Endothelial cell of umbilical vein (primary cell): Measurements from ENCODE around the gene PRRT1B. TPM values are rescaled to one million over a fixed set of nuclear protein-coding genes. Genes with fewer than 3 reads are reported as not detected.

Experiments used
- BruUV-seq: library from RNA; stranded (reverse); fragments of 400-500 nt; replicated peaks from 2 replicates; lab custom pipeline; 2021; lab: Mats Ljungman, UMichigan
- CTCF ChIA-PET: fragments of 300-600, 350-600 bp; sonication (Branson Sonifier 250); formaldehyde crosslinking; loops from one replicate; lab custom pipeline; 2021; ENCODE audit warnings: antibody characterized with exemption, inconsistent platforms; lab: Charles Lee
- POLR2A ChIA-PET: fragments of 300-600, 350-600 bp; sonication (Branson Sonifier 250); formaldehyde crosslinking; loops from one replicate; lab custom pipeline; 2021; ENCODE audit warnings: antibody characterized with exemption, inconsistent platforms; lab: Charles Lee
- DNase-seq: peaks from one replicate; pipeline ENCODE4 v3.0.0-alpha.2; 2011; ENCODE audit warnings: low read depth, low spot score
- FAIRE-seq: peaks from 2 replicates; lab custom pipeline; 2011; peaks lifted over from hg19 to GRCh38; lab: Jason Lieb, UNC
- H2AFZ ChIP-seq: 2 replicates; pipeline ENCODE4 v1.6.0; 2012; ENCODE audit warnings: low read depth, low read length, control low read depth, inconsistent platforms
- H3K27ac ChIP-seq: 2 replicates; pipeline ENCODE4 v1.5.1; 2011; ENCODE audit warnings: low read depth, mild to moderate bottlenecking, control low read depth, low read length, moderate library complexity; ENCODE audit not compliant: insufficient read depth
- H3K27me3 ChIP-seq, 2 experiments: 2 replicates each; pipeline versions ENCODE4 v1.6.0 to v1.6.1; 2011; ENCODE audit warnings: low read length in 2 of 2, mixed read lengths in 1 of 2; ENCODE audit not compliant: control insufficient read depth in 2 of 2, insufficient read depth in 2 of 2
- H3K36me3 ChIP-seq, 2 experiments: 2 replicates in 1 of 2; 3 replicates in 1 of 2; pipeline ENCODE4 v1.5.1; 2011; ENCODE audit warnings: low read length in 2 of 2, mild to moderate bottlenecking in 1 of 2, moderate library complexity in 1 of 2; ENCODE audit not compliant: control insufficient read depth in 2 of 2, insufficient read depth in 2 of 2; ENCODE audit errors: extremely low read depth in 1 of 2
- H3K4me1 ChIP-seq: 3 replicates; pipeline ENCODE4 v1.5.1; 2011; ENCODE audit warnings: mild to moderate bottlenecking, low read length; ENCODE audit not compliant: control insufficient read depth, insufficient read depth; ENCODE audit errors: extremely low read depth
- H3K4me2 ChIP-seq: 2 replicates; pipeline ENCODE4 v1.6.1; 2011; ENCODE audit warnings: low read length, control low read depth, mixed read lengths; ENCODE audit not compliant: insufficient read depth
- H3K4me3 ChIP-seq, 3 experiments: fragments of 200-600 bp in 1 of 3; sonication (generic), shearing (Covaris generic) in 1 of 3; replicated peaks in 1 of 3; 2 replicates each; pipeline ENCODE4 v1.5.1; 2011 to 2016; ENCODE audit warnings: control low read depth in 3 of 3, low read length in 3 of 3, mild to moderate bottlenecking in 2 of 3, inconsistent platforms in 1 of 3, low read depth in 1 of 3, moderate library complexity in 1 of 3; ENCODE audit not compliant: insufficient read depth in 1 of 3
- H3K79me2 ChIP-seq: 2 replicates; pipeline ENCODE4 v1.6.0; 2012; ENCODE audit warnings: low read length, inconsistent platforms; ENCODE audit not compliant: control insufficient read depth, insufficient read depth
- H3K9ac ChIP-seq: replicated peaks from 2 replicates; pipeline ENCODE3; 2011; ENCODE audit warnings: low read length, control low read depth; ENCODE audit not compliant: insufficient read depth; ENCODE audit errors: extremely low read depth
- H3K9me1 ChIP-seq: replicated peaks from 3 replicates; pipeline ENCODE4 v1.6.0; 2011; ENCODE audit warnings: mild to moderate bottlenecking, low read length; ENCODE audit not compliant: control insufficient read depth, insufficient read depth; ENCODE audit errors: extremely low read depth
- H3K9me3 ChIP-seq: replicated peaks from 2 replicates; pipeline ENCODE4 v1.5.1; 2012; ENCODE audit warnings: low read length, inconsistent platforms; ENCODE audit not compliant: control insufficient read depth, insufficient read depth
- H4K20me1 ChIP-seq: replicated peaks from 2 replicates; pipeline ENCODE3; 2011; ENCODE audit warnings: mild to moderate bottlenecking, low read length; ENCODE audit not compliant: control insufficient read depth, insufficient read depth; ENCODE audit errors: extremely low read depth
- CTCF ChIP-seq, 2 donors: IDR thresholded peaks; 1 replicate in 1 of 2; 2 replicates in 1 of 2; pipeline ENCODE4 v1.5.1; 2011; ENCODE audit warnings: low read length in 2 of 2, mild to moderate bottlenecking in 2 of 2, moderate library complexity in 2 of 2, control low read depth in 1 of 2, inconsistent platforms in 1 of 2, low read depth in 1 of 2; ENCODE audit not compliant: insufficient read depth in 1 of 2; ENCODE audit errors: extremely low read depth in 1 of 2
- EZH2 ChIP-seq: IDR thresholded peaks from 2 replicates; pipeline ENCODE4 v1.6.1; 2012; ENCODE audit warnings: borderline replicate concordance, low read depth, mild to moderate bottlenecking, moderate library complexity, low read length, inconsistent platforms; ENCODE audit not compliant: severe bottlenecking
- FOS ChIP-seq: IDR thresholded peaks from 2 replicates; pipeline ENCODE4 v1.6.1; 2011; ENCODE audit warnings: mild to moderate bottlenecking, low read length, moderate library complexity, borderline replicate concordance; ENCODE audit not compliant: insufficient read depth
- GATA2 ChIP-seq: IDR thresholded peaks from 2 replicates; pipeline ENCODE4 v1.7.0; 2011; ENCODE audit warnings: low read depth, mild to moderate bottlenecking, moderate library complexity, mixed read lengths, low read length; ENCODE audit not compliant: insufficient read length, insufficient read depth
- MAX ChIP-seq: IDR thresholded peaks from 2 replicates; pipeline ENCODE4 v1.6.1; 2011; ENCODE audit not compliant: insufficient read depth, insufficient read length
- MYC ChIP-seq: IDR thresholded peaks from one replicate; pipeline ENCODE4 v1.6.1; 2011; ENCODE audit warnings: mild to moderate bottlenecking, low read depth, low read length
- POLR2A ChIP-seq: IDR thresholded peaks from 2 replicates; pipeline ENCODE4 v1.6.1; 2012; ENCODE audit warnings: low read depth, mild to moderate bottlenecking, control low read depth, low read length
- POLR2AphosphoS5 ChIP-seq: IDR thresholded peaks from 2 replicates; pipeline ENCODE4 v1.6.1; 2012; ENCODE audit warnings: low read depth, mild to moderate bottlenecking, control low read depth, low read length, moderate library complexity; ENCODE audit not compliant: insufficient read depth
- dilution Hi-C: fragments of 300-500 bp; cut with MboI; formaldehyde crosslinking; loops from one replicate; pipeline ENCODE4 v1.15.0; 2019; ENCODE audit warnings: low sequenced_read_pairs; ENCODE audit not compliant: extremely low pct_ligation_motif_present
- intact Hi-C: fragments of 100-400 bp; cut with micrococcal nuclease; formaldehyde crosslinking; loops from one replicate; pipeline ENCODE4 v1.10.0; 2022
- polyA plus RNA-seq, 4 experiments: library from polyadenylated mRNA; depleted of rRNA in 3 of 4; stranded (reverse) in 3 of 4; unstranded in 1 of 4; fragments of >200 nt; gene quantifications; 2 replicates each; pipeline versions ENCODE4 v1.2.1 to v1.2.3, GENCODE V29; 2011 to 2012; ENCODE audit warnings: missing spikeins in 1 of 4
- total RNA-seq: library from RNA; stranded (reverse); gene quantifications from 2 replicates; pipeline ENCODE4 v1.2.3, GENCODE V29; 2021

PRRT1B gene
- total and polyA plus RNA-seq, 2 donors (not counting 3 experiments of a cell fraction or from before 2014, with no cell fraction given): not detected

- Histone ChIP-seq H3K4me2 (no peak overlapping the region), H2AFZ (no peak overlapping the region), H3K9me1 (no peaks in the 10 kb centered on the region), H3K27me3 (no peaks in the 10 kb centered on the region), H3K4me3 (no peak overlapping the region), H3K9ac (no peak overlapping the region), H3K27ac (no peak overlapping the region), H3K4me1 (peaks cover 14% of the 10 kb centered on the region), H3K9me3 (no peaks in the 10 kb centered on the region), H4K20me1 (no peaks in the 10 kb centered on the region), H3K36me3 (peaks cover 5 to 50% of the 10 kb centered on the region in 2 experiments), H3K79me2 (no peaks in the 10 kb centered on the region)
- FAIRE-seq: no peak
- intact Hi-C loops: loop anchor here (1.0 to 2.0 kb wide), 5 partner anchors 16 to 155 kb away; partner anchors contain the start of gene RAPGEF1
- ChIA-PET CTCF (interaction anchor here (0.6 to 4.1 kb wide), 28 partner anchors 11 to 167 kb away, joined by 3 to 89 read pairs (median 4); partner anchors contain the start of gene RAPGEF1), POLR2A (no interaction called here)
- dilution Hi-C loops: no loop called here
- no TSS peak for BruUV-seq
- TF ChIP-seq FOS (no peak), MYC (no peak), POLR2A (no peak), POLR2AphosphoS5 (no peak), EZH2 (no peak), GATA2 (no peak), CTCF (IDR thresholded peaks at IDR 0.05; ENCODE audit: extremely low read depth in 1 of 2, insufficient read depth in 1 of 2, low read depth in 1 of 2, low read length in 2 of 2) (no peak), MAX (no peak)
- no peak for DNase-seq
Measured at GRCh38 chr9:131591845-131592208, 46.5 kb downstream of the PRRT1B start.
